ENCODE results near the gene HBM.

Gene HBM

GRCh38 chr16:165539-166374 is at the start of gene HBM:
TSS of gene HBM (plus strand) at chr16:165978. CDS start at chr16:165998, 20 bp downstream.
- DNase-seq = no peak

DNA sequence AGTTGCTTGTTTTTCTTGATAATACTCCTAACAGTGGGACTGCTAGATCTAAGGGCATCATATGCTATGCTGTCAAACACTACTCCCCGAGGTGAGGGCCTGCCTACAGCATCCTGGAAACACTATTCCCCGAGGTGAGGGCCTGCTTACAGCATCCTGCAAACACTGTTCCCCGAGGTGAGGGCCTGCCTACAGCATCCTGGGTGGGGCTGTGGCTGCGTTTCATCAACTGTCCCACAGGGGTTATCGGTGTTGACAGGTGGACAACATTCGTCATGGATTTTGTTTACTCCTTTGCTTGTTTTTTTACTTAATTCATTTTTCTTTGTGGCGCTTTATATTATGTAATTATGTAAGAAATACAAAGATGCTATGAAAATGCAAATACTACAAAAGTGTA is 49.8 kb upstream of the HBM start:
- no peak for DNase-seq

- DNase-seq = peak; percentile 72 to 73
These were observed 48.1 kb upstream of the HBM start for GRCh38 chr16:117379-118365.

- DNase-seq = no peak
These were observed 46.9 kb upstream of the HBM start for GRCh38 chr16:118857-119256.

GRCh38 chr16:119295-119694 is 46.5 kb upstream of the HBM start:
- DNase-seq = no peak

- no peak for DNase-seq
These were observed 45.8 kb upstream of the HBM start for GRCh38 chr16:119835-120491.

DNA sequence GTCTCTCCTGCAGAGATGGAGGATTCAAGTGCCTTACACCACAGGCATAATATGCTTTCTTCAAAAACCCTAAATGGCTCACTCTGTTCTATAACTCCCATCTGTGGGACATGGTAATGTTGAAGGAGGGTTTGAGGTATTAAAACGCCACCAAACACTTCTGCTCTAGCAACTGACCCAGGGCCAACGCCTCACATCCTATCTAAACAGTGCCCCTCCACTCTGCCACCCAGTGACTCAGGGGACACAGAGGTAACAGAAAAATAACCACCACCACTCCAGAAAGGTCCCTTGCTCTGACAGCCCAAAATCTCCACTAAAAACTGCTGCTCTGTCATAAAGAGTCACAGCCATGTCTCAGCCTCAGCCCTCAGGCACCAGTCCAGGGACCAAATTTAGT is 45.0 kb upstream of the HBM start:
- DNase-seq = no peak

DNA sequence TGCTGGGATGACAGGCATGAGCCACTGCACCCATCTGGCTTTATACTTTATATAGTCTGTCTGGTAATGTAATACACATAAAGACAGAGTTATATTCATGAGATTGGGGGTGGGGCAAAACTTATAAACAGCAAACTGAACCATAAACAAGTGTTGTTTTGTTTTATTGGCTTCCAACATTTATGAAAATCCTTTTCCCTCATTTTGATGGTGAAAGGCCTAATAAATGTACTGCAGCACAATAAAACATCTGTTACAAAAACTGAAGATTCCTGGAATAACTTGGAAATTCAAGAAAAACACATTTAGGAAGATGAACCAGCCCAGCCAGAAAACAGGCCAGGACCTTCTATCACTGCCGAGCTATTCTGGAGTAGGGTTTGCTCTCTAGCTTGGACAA is 43.4 kb upstream of the HBM start:
- DNase-seq = no peak

DNA sequence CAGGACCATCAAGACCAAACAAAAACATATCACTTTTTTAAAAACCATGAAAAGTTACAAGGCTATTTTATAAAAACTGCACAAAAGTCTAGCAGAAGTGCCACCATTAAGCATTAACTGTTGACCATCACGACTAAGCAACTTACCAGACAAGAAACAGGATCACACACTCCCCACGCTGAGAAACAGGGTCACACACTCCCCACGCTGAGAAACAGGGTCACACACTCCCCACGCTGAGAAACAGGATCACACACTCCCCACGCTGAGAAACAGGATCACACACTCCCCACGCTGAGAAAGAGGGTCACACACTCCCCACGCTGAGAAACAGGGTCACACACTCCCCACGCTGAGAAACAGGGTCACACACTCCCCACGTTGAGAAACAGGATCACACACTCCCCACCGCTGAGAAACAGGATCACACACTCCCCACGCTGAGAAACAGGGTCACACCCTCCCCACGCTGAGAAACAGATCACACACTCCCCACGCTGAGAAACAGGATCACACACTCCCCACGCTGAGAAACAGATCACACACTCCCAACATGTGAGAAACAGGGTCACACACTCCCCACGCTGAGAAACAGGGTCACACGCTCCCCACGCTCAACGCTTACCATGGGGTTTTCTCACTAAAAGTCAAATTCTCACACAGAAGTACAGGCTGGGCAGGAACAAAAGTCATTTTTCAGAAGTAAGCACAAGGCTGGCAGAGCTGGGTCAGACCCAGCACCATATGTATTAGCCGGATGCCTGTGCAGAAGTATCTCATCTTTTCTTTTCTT is 42.0 kb upstream of the HBM start:
- DNase-seq = peak; percentile 25 to 43

- DNase-seq = no peak
These were observed 40.8 kb upstream of the HBM start for GRCh38 chr16:125011-125410.

DNA sequence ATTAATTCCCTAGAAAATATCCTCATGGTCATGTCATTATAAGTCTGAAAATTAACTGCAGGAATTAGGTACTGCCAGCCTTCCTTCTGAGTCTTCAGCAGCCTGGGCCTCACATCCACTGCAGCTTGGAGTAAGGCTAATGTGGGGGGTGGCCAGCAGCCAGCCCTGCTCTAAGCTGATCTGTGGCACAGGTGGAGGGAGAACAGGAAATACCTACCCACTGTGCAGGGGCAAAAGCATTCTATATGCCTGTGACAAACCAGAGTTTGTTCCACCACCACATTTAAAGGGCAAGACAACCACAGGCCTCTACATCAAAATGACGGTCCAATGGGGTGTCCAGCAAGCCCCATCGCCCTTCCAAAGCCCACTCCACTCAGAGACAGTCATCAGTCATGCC is 36.7 kb upstream of the HBM start:
- no peak for DNase-seq

DNA sequence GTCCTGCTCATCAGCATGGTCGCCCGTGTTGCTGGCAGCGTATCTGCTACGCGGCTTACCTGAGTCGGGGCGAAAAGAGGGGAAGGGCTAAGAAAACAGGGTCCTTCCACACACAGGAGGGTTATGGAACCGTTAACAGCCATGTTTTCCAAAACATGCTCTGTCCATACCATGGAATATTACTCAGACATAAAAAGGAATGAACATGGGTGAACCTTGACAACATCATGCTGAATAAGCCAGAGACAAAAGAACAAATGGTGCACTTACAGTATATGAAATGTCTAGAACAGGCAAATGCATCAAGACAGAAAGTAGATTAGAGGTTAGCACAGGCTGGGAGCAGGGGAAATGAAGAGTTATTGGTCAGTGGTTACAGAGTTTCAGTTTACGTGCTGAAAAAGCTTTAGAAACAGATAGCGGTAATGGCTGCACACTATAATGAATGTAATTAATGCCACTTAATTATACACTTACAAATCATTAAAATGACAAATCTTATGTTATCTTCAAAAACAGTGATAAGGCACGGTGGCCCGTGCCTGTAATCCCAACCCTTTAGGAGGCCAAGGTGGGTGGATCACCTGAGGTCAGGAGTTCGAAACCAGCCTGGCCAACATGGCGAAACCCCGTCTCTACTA is 35.1 kb upstream of the HBM start:
- DNase-seq = no peak

DNA sequence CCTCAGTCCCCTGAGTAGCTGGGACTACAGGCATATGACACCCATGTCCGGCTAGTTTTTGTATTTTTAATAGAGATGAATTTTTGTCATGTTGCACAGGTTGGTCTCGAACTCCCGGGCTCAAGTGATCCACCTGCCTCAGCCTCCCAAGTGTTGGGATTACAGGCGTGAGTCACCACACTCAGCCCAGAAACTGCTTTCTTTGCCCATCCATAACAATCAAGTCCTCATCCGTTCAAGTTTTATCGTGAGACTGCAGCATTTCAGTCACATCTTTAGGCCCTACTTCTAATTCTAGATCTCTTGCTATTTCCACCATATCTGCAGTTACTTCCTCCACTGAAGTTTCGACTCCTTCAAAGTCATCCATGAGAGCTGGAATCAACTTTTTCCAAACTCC is 33.7 kb upstream of the HBM start:
- DNase-seq = no peak

- DNase-seq = no peak
These were observed 32.1 kb upstream of the HBM start for GRCh38 chr16:133716-134115.

GRCh38 chr16:138049-138417 is 27.7 kb upstream of the HBM start:
- DNase-seq = peak in 1 of 2 donors; percentile 33

DNA sequence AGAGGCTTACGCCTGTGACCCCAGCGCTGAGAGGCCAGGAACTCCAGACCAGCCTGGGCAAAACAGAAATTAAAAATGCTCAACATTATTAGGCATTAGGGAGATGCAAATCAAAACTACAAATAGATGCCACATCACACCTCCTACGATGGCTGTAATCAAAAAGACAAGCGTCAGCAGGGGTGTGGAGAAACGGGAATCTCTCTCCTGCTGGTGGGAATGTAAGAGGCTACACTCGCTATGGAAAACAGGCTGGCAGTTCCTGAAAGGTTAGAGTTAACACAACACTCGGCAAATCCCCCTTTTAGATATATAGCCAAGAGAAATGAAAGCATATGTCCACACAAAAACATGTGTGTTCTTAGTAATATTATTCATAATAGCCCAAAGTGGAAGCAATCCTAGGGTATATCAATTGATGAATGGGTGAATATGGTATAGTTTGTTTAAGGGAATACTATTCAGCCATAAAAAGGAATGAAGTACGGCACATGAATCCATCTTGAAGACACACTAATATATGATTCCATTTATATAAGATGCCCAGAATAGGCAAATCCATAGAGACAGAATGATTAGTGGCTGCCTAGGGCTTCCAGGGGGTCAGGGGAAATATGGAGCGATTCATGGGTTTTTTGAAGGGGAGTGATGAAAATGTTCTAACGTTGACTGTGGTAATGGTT is 25.5 kb upstream of the HBM start:
- DNase-seq = no peak

- DNase-seq = no peak
These were observed 23.3 kb upstream of the HBM start for GRCh38 chr16:142405-142967.

GRCh38 chr16:143047-143446 is 22.7 kb upstream of the HBM start:
- no peak for DNase-seq

DNA sequence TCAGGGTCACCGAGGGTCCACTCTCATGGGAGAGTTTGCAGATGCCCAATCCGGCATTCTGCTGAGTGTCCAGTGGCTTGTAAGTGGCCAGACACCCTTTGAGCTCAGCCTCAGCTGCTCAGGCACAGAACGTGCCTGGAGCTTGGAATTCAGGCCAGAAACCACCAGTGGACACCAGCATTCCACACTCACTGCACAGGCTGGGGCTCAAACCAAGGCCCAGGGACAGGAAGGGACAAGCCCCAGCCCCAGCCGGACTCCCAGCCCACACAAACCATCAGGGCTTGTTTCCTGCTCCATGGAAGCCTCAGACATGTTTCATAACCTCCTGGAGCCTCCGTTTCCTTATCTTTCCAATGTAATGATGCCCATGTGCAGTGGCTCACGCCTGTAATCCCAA is 22.3 kb upstream of the HBM start:
- no peak for DNase-seq

DNA sequence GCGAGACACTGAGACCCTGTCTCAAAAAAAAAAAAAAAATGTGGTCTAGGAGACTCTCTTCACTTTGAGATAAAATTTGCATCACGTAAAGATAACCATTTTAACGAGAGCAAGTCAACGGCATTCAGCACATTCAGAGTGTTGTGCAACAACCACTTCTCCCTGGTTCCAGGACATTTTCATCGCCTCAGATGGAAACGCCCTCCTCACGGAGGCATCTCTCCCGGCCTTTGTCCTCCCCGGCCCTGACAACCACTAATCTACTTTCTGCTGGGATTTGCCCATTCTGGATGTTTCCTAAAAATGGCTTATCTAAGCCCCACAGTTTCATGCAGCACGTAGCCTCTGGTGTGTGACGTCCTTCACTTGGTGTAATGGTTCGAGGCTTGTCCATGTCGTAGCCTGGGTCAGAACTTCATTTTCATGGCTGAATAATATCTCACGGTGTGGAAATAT is 21.0 kb upstream of the HBM start:
- DNase-seq = no peak

DNA sequence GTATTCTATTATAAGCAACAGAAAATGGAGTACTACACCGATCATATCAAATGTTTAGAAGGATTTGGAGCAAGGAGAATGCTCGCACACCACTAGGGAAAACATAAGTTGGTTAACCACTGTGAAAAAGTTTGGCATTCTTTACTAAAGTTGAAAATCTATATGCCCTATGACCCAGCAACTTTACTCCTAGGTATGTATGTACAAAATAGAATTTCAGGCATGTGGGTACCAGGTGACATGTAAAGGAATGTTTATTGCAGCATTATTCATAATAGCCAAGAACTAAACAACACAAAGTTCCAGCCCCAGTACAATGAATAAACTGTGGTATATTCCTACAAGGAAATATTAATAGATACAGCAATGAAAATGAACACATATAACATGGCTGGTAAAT is 19.1 kb upstream of the HBM start:
- no peak for DNase-seq

Data from CD4-positive, alpha-beta T cell treated with Interleukin-4 for 1 hour (primary cell).